G401.6 (cell line): ENCODE results near the gene SLC9A7.

ENCODE experiments used
- FAIRE-seq: peaks from 2 replicates; lab custom pipeline; 2012; peaks lifted over from hg19 to GRCh38; lab: Jason Lieb, UNC

The SLC9A7 gene

DNA sequence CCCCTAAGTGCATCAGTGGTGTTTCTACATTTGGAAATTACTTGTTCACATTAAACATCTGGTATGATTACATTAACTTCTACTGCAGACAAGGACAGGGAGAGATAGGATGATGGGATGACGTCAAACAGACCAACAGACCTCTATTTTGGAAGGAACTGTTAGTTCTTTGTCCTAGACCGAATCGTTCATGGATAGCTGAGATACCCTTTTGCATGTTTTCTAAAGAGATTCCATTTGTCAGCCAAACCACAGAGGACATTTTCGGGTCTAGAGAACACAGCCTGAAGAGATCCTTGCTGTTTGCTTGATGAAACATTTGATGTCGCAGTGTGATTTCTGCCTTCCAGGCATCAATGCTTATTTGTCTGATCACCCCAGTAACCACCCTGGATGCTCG lies 157.6 kb downstream of the SLC9A7 start:
- no peak for FAIRE-seq

DNA sequence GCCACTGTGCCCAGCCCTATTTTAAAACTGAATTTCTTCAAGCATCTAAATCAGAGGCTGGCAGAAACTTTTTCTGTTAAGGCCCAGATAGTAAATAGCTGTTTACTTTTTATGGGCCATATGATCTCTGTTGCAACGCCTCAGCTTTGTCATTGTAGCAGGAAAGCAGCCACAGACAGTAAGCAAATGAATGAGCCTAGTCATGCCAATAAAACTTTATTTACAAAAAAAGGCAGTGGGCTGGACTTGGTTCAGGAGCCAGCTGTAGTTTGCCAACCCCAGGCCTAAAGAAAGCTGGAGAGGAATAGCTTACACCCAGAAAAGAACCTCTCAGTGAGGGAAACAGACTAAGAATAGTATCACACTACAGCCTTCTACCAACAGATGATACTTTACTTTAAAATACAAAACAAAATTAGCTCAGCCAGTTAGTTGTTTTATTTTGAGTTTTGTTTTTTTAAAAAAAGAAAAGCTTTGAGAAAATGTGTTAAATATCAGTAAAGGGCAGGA lies 159.8 kb downstream of the SLC9A7 start:
- FAIRE-seq, result no peak

GRCh38 chrX:46597771-46598170 lies 161.1 kb downstream of the SLC9A7 start:
- no peak for FAIRE-seq

DNA sequence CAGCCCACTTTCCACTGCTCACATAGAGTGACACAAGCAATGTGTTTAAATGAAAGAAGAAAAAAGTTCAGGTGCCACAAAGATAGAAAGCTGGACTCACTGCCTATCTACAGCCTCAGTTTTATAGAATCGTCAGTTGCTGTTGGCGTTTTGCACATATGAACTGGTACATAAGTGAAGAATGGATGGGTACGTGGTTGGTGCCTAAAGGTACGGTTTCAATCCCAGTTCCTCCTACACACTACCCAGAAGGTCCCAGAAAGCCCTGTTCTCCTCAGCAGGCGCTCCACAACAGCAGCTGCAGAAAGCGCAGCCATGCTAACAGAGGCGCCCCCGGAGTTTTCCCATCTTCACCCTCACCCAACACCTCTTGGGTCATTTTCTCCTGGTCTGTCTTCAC lies 161.7 kb downstream of the SLC9A7 start:
- FAIRE-seq, result no peak

DNA sequence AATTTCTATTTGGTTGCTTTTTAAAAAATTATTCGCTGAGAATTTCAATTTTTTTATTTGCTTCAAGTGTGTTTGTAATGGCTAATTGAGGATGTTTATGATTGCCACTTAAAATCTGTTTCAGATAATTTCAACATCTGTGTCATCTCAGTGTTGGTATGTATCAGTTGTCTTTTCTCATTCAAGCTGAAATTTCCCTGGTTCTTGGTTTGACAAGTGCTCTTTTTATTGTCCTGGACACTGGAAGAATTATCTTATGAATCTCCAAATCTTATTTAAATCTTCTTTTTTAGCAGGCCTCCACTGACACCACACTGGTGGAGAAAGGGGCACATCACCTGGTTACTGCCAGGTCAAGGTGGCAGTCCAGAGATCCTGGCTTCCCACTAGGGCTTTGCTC lies 163.8 kb downstream of the SLC9A7 start:
- no peak for FAIRE-seq

GRCh38 chrX:46589977-46590723 lies 168.8 kb downstream of the SLC9A7 start:
- no peak for FAIRE-seq

GRCh38 chrX:46588263-46588662 lies 170.7 kb downstream of the SLC9A7 start:
- FAIRE-seq, result no peak

DNA sequence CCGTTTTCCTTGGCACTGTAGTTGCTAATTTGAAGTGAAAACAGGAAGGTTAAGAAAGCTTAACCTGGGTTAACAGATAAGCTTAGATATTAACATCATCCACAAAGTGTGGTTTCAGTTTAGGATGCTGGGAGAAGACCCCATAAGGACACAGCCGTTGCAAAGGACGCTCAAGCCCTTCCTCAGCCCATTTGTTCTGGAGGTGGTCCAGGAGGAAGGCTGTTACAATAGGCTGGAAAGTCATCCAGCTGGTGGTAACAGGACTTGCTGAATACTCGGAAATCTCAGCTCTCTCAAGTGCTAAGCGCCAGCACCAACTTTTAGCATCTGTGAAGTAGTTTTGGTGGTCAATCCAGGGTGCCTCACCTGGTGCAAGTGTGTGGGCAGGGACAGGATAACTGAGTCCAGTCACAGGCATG lies 171.2 kb downstream of the SLC9A7 start:
- FAIRE-seq, result no peak

DNA sequence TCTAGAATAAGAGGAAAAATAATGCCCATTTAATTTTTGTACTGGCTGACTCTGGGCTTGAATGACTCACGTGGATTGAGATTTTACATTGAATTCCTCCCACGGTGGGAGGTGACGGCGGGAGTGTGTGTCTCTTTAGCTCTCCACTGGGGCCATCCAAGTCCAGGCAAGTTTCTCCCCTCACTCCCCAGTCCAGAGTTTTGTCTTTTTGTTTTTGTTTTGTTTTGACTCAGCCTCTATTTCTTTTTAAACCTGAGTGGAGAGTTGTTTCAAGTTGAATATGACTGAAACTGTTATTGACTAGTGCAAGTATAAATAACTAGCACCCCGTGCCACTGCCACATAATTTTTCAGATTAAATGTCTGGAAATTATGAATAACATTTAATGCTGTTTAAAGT lies 171.8 kb downstream of the SLC9A7 start:
- FAIRE-seq, result no peak

- no peak for FAIRE-seq
Observed at GRCh38 chrX:46584736-46585135, 174.2 kb downstream of the SLC9A7 start.

- no peak for FAIRE-seq
Observed at GRCh38 chrX:46582966-46583365, 176.0 kb downstream of the SLC9A7 start.

DNA sequence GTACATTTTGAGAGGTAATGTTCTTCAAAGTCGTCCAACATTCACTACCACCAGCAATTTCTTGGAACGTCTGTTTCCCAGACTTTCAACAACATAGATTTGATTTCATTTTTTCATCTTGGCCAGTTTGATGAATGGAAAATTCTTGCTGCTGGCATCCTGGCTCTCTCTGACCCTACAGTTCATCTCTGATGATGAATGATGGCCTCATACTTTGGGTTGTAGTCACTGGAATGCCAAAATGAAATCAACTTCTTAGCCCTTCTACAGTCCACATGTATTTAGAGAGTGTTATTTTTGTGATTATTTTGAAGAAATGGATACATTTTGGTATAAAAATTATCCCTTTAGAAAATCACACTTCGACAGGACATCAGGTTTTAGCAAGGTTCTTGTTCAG lies 176.6 kb downstream of the SLC9A7 start:
- FAIRE-seq, result no peak

- no peak for FAIRE-seq
Observed at GRCh38 chrX:46580613-46581012, 178.3 kb downstream of the SLC9A7 start.

- no peak for FAIRE-seq
Observed at GRCh38 chrX:46579250-46579649, 179.7 kb downstream of the SLC9A7 start.

DNA sequence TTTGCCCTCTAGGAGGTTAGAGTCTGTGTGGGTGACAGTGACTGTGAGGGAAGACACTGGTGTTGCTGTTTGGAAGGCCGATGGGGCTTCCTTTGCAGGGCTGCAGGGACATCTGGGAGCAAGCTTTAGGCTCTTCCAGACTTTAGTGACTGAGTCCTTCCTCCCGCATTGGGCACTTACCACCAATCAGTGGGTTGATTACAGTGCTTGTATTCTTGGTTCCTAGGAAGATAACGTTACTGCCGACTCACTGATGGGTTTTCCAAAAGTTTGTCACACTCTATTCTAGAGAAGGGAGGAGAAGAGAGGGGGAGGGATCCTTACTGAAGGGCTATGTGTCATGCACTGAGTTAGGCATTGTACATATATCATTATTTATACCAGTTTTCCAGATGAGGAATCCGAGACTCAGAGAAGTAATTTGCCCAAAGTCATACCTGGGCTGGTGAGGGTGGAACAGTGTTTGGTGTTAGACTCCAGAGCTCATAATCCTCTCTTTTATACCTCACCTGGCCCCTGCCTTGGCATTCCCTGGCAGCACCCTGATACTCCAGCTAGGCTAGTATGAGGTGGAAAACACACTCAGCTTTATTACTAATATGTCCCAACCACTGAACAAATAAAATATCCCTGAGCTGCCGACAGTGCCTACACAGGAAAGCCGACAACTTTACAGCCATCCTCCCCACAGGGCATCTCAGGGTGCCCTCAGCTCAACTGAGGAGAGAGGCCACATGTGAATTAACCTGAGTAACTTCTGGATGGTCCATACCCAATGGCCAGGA lies 181.5 kb downstream of the SLC9A7 start:
- FAIRE-seq, result no peak

GRCh38 chrX:46576458-46576857 lies 182.5 kb downstream of the SLC9A7 start:
- FAIRE-seq, result no peak

GRCh38 chrX:46575991-46576392 lies 182.9 kb downstream of the SLC9A7 start:
- no peak for FAIRE-seq

DNA sequence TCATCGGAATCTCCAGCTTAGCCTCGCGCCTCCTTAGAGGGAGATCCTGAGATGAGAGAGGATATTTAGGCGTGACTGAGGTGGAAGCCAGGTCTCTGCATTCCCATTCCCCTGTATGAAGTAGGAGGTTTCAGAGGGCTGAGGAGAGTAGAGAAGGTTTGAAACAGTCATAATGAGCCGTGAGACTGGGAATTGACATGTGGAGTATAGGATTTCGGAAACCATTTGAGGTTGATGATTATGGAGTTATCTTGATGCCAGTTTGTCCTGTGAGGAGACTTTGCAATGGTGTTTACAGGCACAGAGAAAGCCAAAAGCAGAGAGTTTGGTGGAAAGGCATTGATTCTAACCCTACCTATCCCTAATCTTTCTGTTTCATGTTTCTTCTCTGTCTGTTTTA lies 183.3 kb downstream of the SLC9A7 start:
- FAIRE-seq, result no peak

GRCh38 chrX:46574774-46575381 lies 184.0 kb downstream of the SLC9A7 start:
- FAIRE-seq, result no peak

DNA sequence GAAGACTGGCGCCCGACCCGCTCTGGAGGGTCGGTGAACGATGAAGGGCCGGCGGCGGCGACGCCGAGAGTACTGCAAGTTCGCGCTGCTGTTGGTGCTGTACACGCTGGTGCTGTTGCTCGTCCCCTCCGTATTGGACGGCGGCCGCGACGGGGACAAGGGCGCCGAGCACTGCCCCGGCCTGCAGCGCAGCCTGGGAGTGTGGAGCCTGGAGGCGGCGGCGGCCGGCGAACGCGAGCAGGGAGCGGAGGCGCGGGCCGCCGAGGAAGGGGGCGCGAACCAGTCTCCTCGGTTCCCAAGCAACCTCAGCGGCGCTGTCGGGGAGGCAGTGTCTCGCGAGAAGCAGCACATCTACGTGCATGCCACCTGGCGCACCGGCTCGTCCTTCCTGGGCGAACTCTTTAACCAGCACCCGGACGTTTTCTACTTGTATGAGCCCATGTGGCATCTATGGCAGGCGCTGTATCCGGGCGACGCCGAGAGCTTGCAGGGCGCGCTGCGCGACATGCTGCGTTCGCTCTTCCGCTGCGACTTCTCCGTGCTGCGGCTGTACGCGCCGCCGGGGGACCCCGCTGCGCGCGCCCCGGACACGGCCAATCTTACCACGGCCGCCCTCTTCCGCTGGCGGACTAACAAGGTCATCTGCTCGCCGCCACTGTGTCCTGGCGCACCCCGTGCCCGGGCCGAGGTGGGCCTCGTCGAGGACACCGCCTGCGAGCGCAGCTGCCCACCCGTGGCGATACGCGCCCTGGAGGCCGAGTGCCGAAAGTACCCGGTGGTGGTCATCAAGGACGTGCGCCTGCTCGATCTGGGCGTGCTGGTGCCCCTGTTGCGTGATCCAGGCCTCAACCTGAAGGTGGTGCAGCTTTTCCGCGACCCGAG lies 184.8 kb downstream of the SLC9A7 start:
- FAIRE-seq, result no peak

DNA sequence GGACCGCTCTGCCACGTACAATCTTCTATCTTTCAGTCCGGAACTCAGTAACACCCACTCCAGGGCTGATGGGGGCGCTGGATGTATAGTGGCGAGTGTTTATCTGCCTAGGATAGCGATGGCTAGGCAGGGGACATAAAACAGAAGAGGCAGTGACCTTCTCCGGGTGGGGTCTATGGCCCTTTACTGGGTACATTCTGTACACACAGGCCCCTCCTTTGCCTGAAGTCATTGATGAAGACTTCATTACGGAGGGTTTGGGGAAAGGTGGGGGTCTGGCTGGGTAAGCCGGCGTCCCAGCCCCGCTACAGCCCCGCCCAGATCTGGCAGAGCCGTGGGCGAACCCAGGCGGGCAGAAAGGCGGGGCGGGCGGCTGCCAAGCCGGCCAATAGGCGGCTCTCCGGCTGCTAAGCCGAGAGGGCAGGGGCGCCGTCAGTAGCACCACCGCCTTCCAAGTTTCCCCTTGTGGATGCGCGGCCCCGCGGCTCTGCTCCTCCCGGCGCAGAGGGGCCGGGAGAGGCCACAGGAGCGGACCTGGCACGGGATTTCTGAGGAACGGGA lies 185.5 kb downstream of the SLC9A7 start, which contains the start of gene CHST7:
CHST7 (plus strand) TSS at position 435 of the 561 bp plus-strand sequence. CDS start 167 bp downstream, outside the sequence.
- no peak for FAIRE-seq
